A549 treated with RU486 at 1 μM for 4 hours (cell line): ENCODE measurements around the gene CYTH4. TPM values are rescaled to one million over a fixed set of nuclear protein-coding genes. Genes with fewer than 3 reads are reported as not detected.

ENCODE experiments used
- total RNA-seq: library from RNA; stranded (reverse); fragments of 200-300 nt; extraction: Qiagen RNA extraction; gene quantifications from 5 replicates; pipeline ENCODE4 v1.2.3, GENCODE V29; 2022; ENCODE audit warnings: low read depth

CYTH4 gene
- total RNA-seq = 0.61 to 0.94 TPM (median 0.86 TPM) in 5 replicates

GRCh38 chr22:37282385-37282677, at the start of gene CYTH4:
TSS of gene CYTH4 (plus strand) at chr22:37282508. CDS start at chr22:37282570, 62 bp downstream.

GRCh38 chr22:37244114-37244921, 38.0 kb upstream of the CYTH4 start, which contains the start of gene RAC2:
TSS of gene RAC2 (minus strand) at chr22:37244269. CDS start at chr22:37244148, 121 bp downstream.

Other genes with a start within 250 kb of the CYTH4 start
- gene KCTD17, start 230.8 kb upstream of the CYTH4 start, total RNA-seq = 20.8 to 26.1 TPM (median 23.2 TPM) in 5 replicates
- gene TMPRSS6, start 172.8 kb upstream of the CYTH4 start, total RNA-seq = not detected in 5 replicates
- 0.06 to 0.09 TPM (median 0.09 TPM) in 3 of 5 replicates, not detected in the others for gene IL2RB, start 132.6 kb upstream of the CYTH4 start, total RNA-seq
- gene C1QTNF6, start 94.3 kb upstream of the CYTH4 start, total RNA-seq = 8.6 to 13.6 TPM (median 10.9 TPM) in 5 replicates
- gene SSTR3, start 70.0 kb upstream of the CYTH4 start, total RNA-seq = not detected in 5 replicates
- gene RAC2, start 38.2 kb upstream of the CYTH4 start, total RNA-seq = 0.16 to 0.23 TPM (median 0.16 TPM) in 3 of 5 replicates, not detected in the others
- gene ELFN2, start 145.0 kb downstream of the CYTH4 start, total RNA-seq = 5.2 to 8.9 TPM (median 7.6 TPM) in 5 replicates
- 1.6 to 2.9 TPM (median 2.0 TPM) in 5 replicates for gene MFNG, start 203.9 kb downstream of the CYTH4 start, total RNA-seq
- gene CARD10, start 236.9 kb downstream of the CYTH4 start, total RNA-seq = 24.2 to 41.1 TPM (median 36.8 TPM) in 5 replicates